OCI-LY7 (cell line): Measurements from ENCODE around the gene CERK. TPM values are rescaled to one million over a fixed set of nuclear protein-coding genes. Genes with fewer than 3 reads are reported as not detected.
"Not testable (repeated sequence)": the region's sequence is repeated elsewhere in the genome, so short reads cannot be mapped to it uniquely, and the experiment has no call there.

Experiments
- BruUV-seq: library from RNA; stranded (reverse); fragments of 400-500 nt; replicated peaks from 2 replicates; lab custom pipeline; 2021; lab: Mats Ljungman, UMichigan
- CTCF ChIA-PET: fragments of 300-600 bp; sonication (Branson Sonifier 250); formaldehyde crosslinking; loops from one replicate; lab custom pipeline; 2022; ENCODE audit warnings: antibody characterized with exemption; ENCODE audit not compliant: unreplicated experiment; lab: Charles Lee
- POLR2A ChIA-PET: fragments of 300-600 bp; sonication (Branson Sonifier 250); formaldehyde crosslinking; loops from one replicate; lab custom pipeline; 2022; ENCODE audit warnings: antibody characterized with exemption; lab: Charles Lee
- DNase-seq: peaks from one replicate; pipeline ENCODE4 v3.0.0-alpha.2; 2015; ENCODE audit warnings: low spot score
- H2AFZ ChIP-seq: fragments of 200-600 bp; sonication (generic), shearing (Covaris generic); 2 replicates; pipeline ENCODE4 v1.6.1; 2014; ENCODE audit warnings: mild to moderate bottlenecking, antibody characterized with exemption, low read length, moderate library complexity
- H3K27ac ChIP-seq: fragments of 200-600 bp; sonication (generic); 2 replicates; pipeline ENCODE4 v1.5.1; 2014; ENCODE audit warnings: mixed run types, low read depth, mild to moderate bottlenecking, moderate library complexity, low read length, inconsistent platforms; ENCODE audit not compliant: poor library complexity, severe bottlenecking
- H3K36me3 ChIP-seq: fragments of 200-600 bp; sonication (generic); 2 replicates; pipeline ENCODE4 v1.6.1; 2014; ENCODE audit warnings: mild to moderate bottlenecking, antibody characterized with exemption, low read length, moderate library complexity, mixed read lengths; ENCODE audit not compliant: insufficient read depth
- H3K4me1 ChIP-seq: fragments of 200-600 bp; sonication (generic); 2 replicates; pipeline ENCODE4 v1.5.1; 2014; ENCODE audit warnings: mild to moderate bottlenecking, low read length; ENCODE audit not compliant: insufficient read depth, poor library complexity, severe bottlenecking
- H3K4me2 ChIP-seq: fragments of 200-600 bp; sonication (generic); 2 replicates; pipeline ENCODE4 v1.6.1; 2014; ENCODE audit warnings: mild to moderate bottlenecking, low read length
- H3K4me3 ChIP-seq: fragments of 200-600 bp; sonication (generic); 2 replicates; pipeline ENCODE4 v1.5.1; 2014; ENCODE audit warnings: mild to moderate bottlenecking, low read depth, low read length; ENCODE audit not compliant: poor library complexity, severe bottlenecking
- H3K79me2 ChIP-seq: fragments of 200-600 bp; sonication (generic); 2 replicates; pipeline ENCODE4 v1.6.1; 2016; ENCODE audit warnings: low read depth, mild to moderate bottlenecking, low read length, moderate library complexity, mixed read lengths; ENCODE audit not compliant: insufficient read depth
- H3K9me2 ChIP-seq: fragments of 200-600 bp; sonication (generic); 2 replicates; pipeline ENCODE4 v1.6.1; 2016; ENCODE audit warnings: mild to moderate bottlenecking, low read length, mixed read lengths; ENCODE audit not compliant: insufficient read depth
- H3K9me3 ChIP-seq: fragments of 200-600 bp; sonication (generic); 2 replicates; pipeline ENCODE4 v1.6.1; 2014; ENCODE audit warnings: mild to moderate bottlenecking, mixed run types, low read length, mixed read lengths
- H4K20me1 ChIP-seq: fragments of 200-600 bp; sonication (generic); 2 replicates; pipeline ENCODE4 v1.6.1; 2014; ENCODE audit warnings: mild to moderate bottlenecking, antibody characterized with exemption, low read length, moderate library complexity, mixed read lengths; ENCODE audit not compliant: insufficient read depth
- CTCF ChIP-seq: fragments of 200-600 bp; sonication (generic); conservative IDR thresholded peaks from 2 replicates; pipeline ENCODE4 v1.5.1; 2014; ENCODE audit warnings: mild to moderate bottlenecking, antibody characterized with exemption, low read length, moderate library complexity, mixed read lengths
- EZH2phosphoT487 ChIP-seq: fragments of 200-600 bp; sonication (generic); IDR thresholded peaks from 2 replicates; pipeline ENCODE4 v1.6.1; 2018; ENCODE audit warnings: low read depth, borderline replicate concordance, mild to moderate bottlenecking, mixed run types, antibody characterized with exemption, low read length, moderate library complexity, mixed read lengths
- intact Hi-C: fragments of 100-400 bp; cut with micrococcal nuclease; formaldehyde crosslinking; loops from one replicate; pipeline ENCODE4 v1.10.0; 2022; ENCODE audit not compliant: unreplicated experiment
- total RNA-seq, 2 experiments: library from RNA; depleted of rRNA in 1 of 2; stranded (reverse); fragments of >200 nt in 1 of 2; shearing (Covaris generic) in 1 of 2; gene quantifications; 2 replicates each; pipeline ENCODE4 v1.2.3, GENCODE V29; 2014 to 2022

The CERK gene
- total RNA-seq, 2 experiments from 2014 or later, result 36.6 to 48.1 TPM

GRCh38 chr22:46646531-46647215, 91.4 kb downstream of the CERK start:
- no peak for TF ChIP-seq CTCF
- TF ChIP-seq EZH2phosphoT487, result no peak
- Histone ChIP-seq H3K36me3 (no peaks in the 10 kb centered on the region), H3K4me3 (no peak overlapping the region), H3K4me1 (no peaks in the 10 kb centered on the region), H3K27ac (no peak overlapping the region), H3K4me2 (no peak overlapping the region), H2AFZ (no peak overlapping the region), H4K20me1 (no peaks in the 10 kb centered on the region; the same call in 1 of the 2 replicates), H3K79me2 (no peaks in the 10 kb centered on the region), H3K9me3 (no peaks in the 10 kb centered on the region), H3K9me2 (no peaks in the 10 kb centered on the region)
- no peak for DNase-seq
- ChIA-PET POLR2A (no interaction called here), CTCF (no interaction called here)
- BruUV-seq, result no TSS peak
- intact Hi-C loops, result no loop called here

GRCh38 chr22:46642840-46643480, 95.1 kb downstream of the CERK start:
- H3K27ac ChIP-seq, H3K4me1 ChIP-seq, H3K4me3 ChIP-seq, intact Hi-C loops, H2AFZ ChIP-seq, H3K4me2 ChIP-seq, H3K36me3 ChIP-seq, H4K20me1 ChIP-seq, POLR2A ChIA-PET, H3K9me3 ChIP-seq, H3K9me2 ChIP-seq, BruUV-seq, DNase-seq, H3K79me2 ChIP-seq, CTCF ChIA-PET: not testable (repeated sequence)

GRCh38 chr22:46641811-46642266, 96.2 kb downstream of the CERK start:
- no peak overlapping the region for H3K27ac ChIP-seq
- BruUV-seq, result no TSS peak
- POLR2A ChIA-PET, result no interaction called here

More at GRCh38 chr22:46641811-46642266, 96.2 kb downstream of the CERK start:
- no peaks in the 10 kb centered on the region for H3K79me2 ChIP-seq
- CTCF ChIA-PET, result no interaction called here
- DNase-seq, result no peak
- H2AFZ ChIP-seq, result no peak overlapping the region
- H3K4me3 ChIP-seq, result no peak overlapping the region
- no peak overlapping the region for H3K4me2 ChIP-seq
- H3K9me3 ChIP-seq, result no peaks in the 10 kb centered on the region
- intact Hi-C loops, result no loop called here
- H4K20me1 ChIP-seq, result no peaks in the 10 kb centered on the region
- no peaks in the 10 kb centered on the region for H3K4me1 ChIP-seq
- TF ChIP-seq EZH2phosphoT487, result no peak
- no peak for TF ChIP-seq CTCF
- no peaks in the 10 kb centered on the region for H3K9me2 ChIP-seq
- peaks cover 8% of the 10 kb centered on the region; the same call in 1 of the 2 replicates for H3K36me3 ChIP-seq
